Caco-2 (cell line): ENCODE data around the gene SLC4A11. TPM values are rescaled to one million over a fixed set of nuclear protein-coding genes. Genes with fewer than 3 reads are reported as not detected.

Experiments used
- BruUV-seq: library from RNA; stranded (reverse); fragments of 400-500 nt; replicated peaks from 2 replicates; lab custom pipeline; 2021; lab: Mats Ljungman, UMichigan
- CTCF ChIA-PET: fragments of 300-600 bp; sonication (Branson Sonifier 250); formaldehyde crosslinking; loops from one replicate; lab custom pipeline; 2022; ENCODE audit warnings: antibody characterized with exemption; lab: Charles Lee
- POLR2A ChIA-PET: fragments of 300-600 bp; sonication (Branson Sonifier 250); formaldehyde crosslinking; loops from one replicate; lab custom pipeline; 2022; ENCODE audit warnings: antibody characterized with exemption; lab: Charles Lee
- DNase-seq, 2 experiments: peaks; one replicate each; pipeline versions ENCODE4 v3.0.0 to v3.0.0-alpha.2; 2020 to 2022
- H3K27me3 ChIP-seq: replicated peaks from 2 replicates; pipeline ENCODE4 v1.6.0; 2011; ENCODE audit warnings: low read length; ENCODE audit not compliant: control insufficient read depth, insufficient read depth
- H3K36me3 ChIP-seq: 2 replicates; pipeline ENCODE4 v1.5.1; 2011; ENCODE audit warnings: low read length; ENCODE audit not compliant: control insufficient read depth, insufficient read depth
- H3K4me1 ChIP-seq: fragments of 250-450 bp; sonication (Bioruptor Pico); 2 replicates; pipeline ENCODE4 v1.5.1; 2020; ENCODE audit warnings: mild to moderate bottlenecking
- H3K4me3 ChIP-seq: 2 replicates; pipeline ENCODE4 v1.5.1; 2011; ENCODE audit warnings: low read depth, mild to moderate bottlenecking, control low read depth, low read length
- H3K9me3 ChIP-seq: fragments of 250-450 bp; sonication (Bioruptor Pico); 2 replicates; pipeline ENCODE4 v1.5.1; 2020; ENCODE audit warnings: mild to moderate bottlenecking, moderate library complexity
- H3K27ac Mint-ChIP-seq: one replicate; pipeline ENCODE4 v1.8.0; 2022; ENCODE audit warnings: mixed read lengths; ENCODE audit not compliant: unreplicated experiment
- H3K27me3 Mint-ChIP-seq: one replicate; pipeline ENCODE4 v1.8.0; 2022; ENCODE audit warnings: mixed read lengths; ENCODE audit not compliant: insufficient read depth, unreplicated experiment
- H3K36me3 Mint-ChIP-seq: one replicate; pipeline ENCODE4 v1.8.0; 2022; ENCODE audit warnings: mild to moderate bottlenecking, mixed read lengths; ENCODE audit not compliant: insufficient read depth, unreplicated experiment
- H3K4me1 Mint-ChIP-seq: one replicate; pipeline ENCODE4 v1.8.0; 2022; ENCODE audit warnings: low read depth, mixed read lengths; ENCODE audit not compliant: unreplicated experiment
- H3K4me3 Mint-ChIP-seq: one replicate; pipeline ENCODE4 v1.8.0; 2022; ENCODE audit warnings: mild to moderate bottlenecking, moderate library complexity, mixed read lengths; ENCODE audit not compliant: unreplicated experiment
- H3K9me3 Mint-ChIP-seq: one replicate; pipeline ENCODE4 v1.8.0; 2022; ENCODE audit warnings: mixed read lengths; ENCODE audit not compliant: unreplicated experiment
- CTCF ChIP-seq, 2 experiments: fragments of 200-600 bp in 1 of 2; IDR thresholded peaks; 1 replicate in 1 of 2; 2 replicates in 1 of 2; pipeline versions ENCODE4 v1.5.1 to v1.8.0; 2011 to 2022; ENCODE audit warnings: antibody characterized with exemption in 1 of 2, control low read depth in 1 of 2, inconsistent platforms in 1 of 2, low read depth in 1 of 2, low read length in 1 of 2, mild to moderate bottlenecking in 1 of 2, moderate library complexity in 1 of 2; ENCODE audit not compliant: insufficient read depth in 1 of 2, severe bottlenecking in 1 of 2, unreplicated experiment in 1 of 2
- intact Hi-C: fragments of 100-400 bp; cut with micrococcal nuclease; formaldehyde crosslinking; loops from one replicate; pipeline ENCODE4 v1.10.0; 2022; ENCODE audit not compliant: unreplicated experiment
- total RNA-seq: library from RNA; stranded (reverse); gene quantifications from 2 replicates; pipeline ENCODE4 v1.2.3, GENCODE V29; 2022

Gene SLC4A11
- total RNA-seq, 1 experiment from 2014 or later = 9.5 TPM

- TF ChIP-seq CTCF (IDR thresholded peaks at IDR 0.05; ENCODE audit: insufficient read depth in 1 of 2, low read depth in 1 of 2, low read length in 1 of 2, severe bottlenecking in 1 of 2, unreplicated experiment in 1 of 2) = no peak
- Histone ChIP-seq H3K4me3 (no peak overlapping the region), H3K36me3 (peaks cover 3% of the 10 kb centered on the region; the same call in 1 of the 2 replicates), H3K4me1 (no peaks in the 10 kb centered on the region), H3K9me3 (no peaks in the 10 kb centered on the region), H3K27me3 (no peaks in the 10 kb centered on the region)
- no peaks in the 10 kb centered on the region for H3K9me3 Mint-ChIP-seq
- no peaks in the 10 kb centered on the region for H3K4me1 Mint-ChIP-seq
- ChIA-PET POLR2A (no interaction called here), CTCF (no interaction called here)
- BruUV-seq = no TSS peak
- H3K36me3 Mint-ChIP-seq = peaks cover 58% of the 10 kb centered on the region
- DNase-seq = no peak
- no peaks in the 10 kb centered on the region for H3K27me3 Mint-ChIP-seq
- H3K27ac Mint-ChIP-seq = no peak overlapping the region
- H3K4me3 Mint-ChIP-seq = no peak overlapping the region
- intact Hi-C loops = no loop called here
Measured at GRCh38 chr20:3193806-3194616, 45.0 kb downstream of the SLC4A11 start.

GRCh38 chr20:3192226-3193015, 46.6 kb downstream of the SLC4A11 start:
- TF ChIP-seq CTCF (IDR thresholded peaks at IDR 0.05; ENCODE audit: insufficient read depth in 1 of 2, low read depth in 1 of 2, low read length in 1 of 2, severe bottlenecking in 1 of 2, unreplicated experiment in 1 of 2) = no peak
- no peaks in the 10 kb centered on the region for H3K4me1 ChIP-seq
- ChIA-PET CTCF (no interaction called here), POLR2A (no interaction called here)
- H3K36me3 ChIP-seq = peaks cover 3% of the 10 kb centered on the region; the same call in 1 of the 2 replicates
- no peak overlapping the region for H3K27ac Mint-ChIP-seq
- DNase-seq = no peak
- no peak overlapping the region for H3K4me3 Mint-ChIP-seq
- no peak overlapping the region for H3K4me3 ChIP-seq
- H3K27me3 Mint-ChIP-seq = no peaks in the 10 kb centered on the region
- no peaks in the 10 kb centered on the region for H3K4me1 Mint-ChIP-seq
- intact Hi-C loops = no loop called here
- no peaks in the 10 kb centered on the region for H3K9me3 Mint-ChIP-seq
- H3K9me3 ChIP-seq = no peaks in the 10 kb centered on the region
- no TSS peak for BruUV-seq
- peaks cover 52% of the 10 kb centered on the region for H3K36me3 Mint-ChIP-seq
- H3K27me3 ChIP-seq = no peaks in the 10 kb centered on the region

DNA sequence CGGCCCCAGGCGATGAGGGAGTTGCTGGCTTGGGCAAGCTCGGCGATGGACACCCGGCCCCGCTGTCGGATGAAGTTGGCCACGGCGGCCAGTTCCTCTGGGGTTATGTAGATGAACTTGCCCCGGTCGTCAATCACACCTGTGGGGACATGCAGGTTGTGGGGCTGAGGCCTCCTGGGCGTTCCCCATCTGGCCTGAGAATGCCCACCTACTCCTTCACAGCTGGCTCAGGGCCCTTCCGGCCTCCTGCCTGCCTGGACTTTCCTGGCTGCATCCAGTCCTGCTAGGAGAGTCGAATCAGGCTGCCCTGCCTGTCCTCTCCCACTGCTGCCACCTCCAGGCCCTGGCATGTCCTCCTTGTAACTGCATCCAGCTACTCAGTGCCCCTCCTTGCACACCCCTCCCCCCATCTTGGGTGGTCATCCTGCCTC, 48.3 kb downstream of the SLC4A11 start:
- H3K36me3 Mint-ChIP-seq = peaks cover 40% of the 10 kb centered on the region
- H3K27ac Mint-ChIP-seq = no peak overlapping the region
- no peaks in the 10 kb centered on the region for H3K9me3 ChIP-seq
- no peaks in the 10 kb centered on the region for H3K27me3 Mint-ChIP-seq
- DNase-seq = no peak
- no peak for TF ChIP-seq CTCF (IDR thresholded peaks at IDR 0.05; ENCODE audit: insufficient read depth in 1 of 2, low read depth in 1 of 2, low read length in 1 of 2, severe bottlenecking in 1 of 2, unreplicated experiment in 1 of 2)
- H3K4me3 ChIP-seq = no peak overlapping the region
- BruUV-seq = no TSS peak
- CTCF ChIA-PET = no interaction called here
- POLR2A ChIA-PET = no interaction called here
- no peaks in the 10 kb centered on the region for H3K9me3 Mint-ChIP-seq
- peaks cover 3% of the 10 kb centered on the region; the same call in 1 of the 2 replicates for H3K36me3 ChIP-seq
- no peaks in the 10 kb centered on the region for H3K27me3 ChIP-seq
- no peaks in the 10 kb centered on the region for H3K4me1 Mint-ChIP-seq
- H3K4me1 ChIP-seq = no peaks in the 10 kb centered on the region
- intact Hi-C loops = no loop called here
- no peak overlapping the region for H3K4me3 Mint-ChIP-seq
